ENCODE data around the gene ZPR1. TPM values are rescaled to one million over a fixed set of nuclear protein-coding genes. Genes with fewer than 3 reads are reported as not detected.

ZPR1 gene
- total RNA-seq, 1 donor from 2014 or later: 35.4 TPM

GRCh38 chr11:116732271-116733042 is 55.4 kb downstream of the ZPR1 start:
- Histone ChIP-seq H3K27ac (no peak overlapping the region), H3K4me3 (no peak overlapping the region), H3K36me3 (no peaks in the 10 kb centered on the region), H3K9me3 (no peaks in the 10 kb centered on the region), H3K4me1 (no peaks in the 10 kb centered on the region), H3K27me3 (ENCODE audit: low read depth) (peaks cover 14% of the 10 kb centered on the region)
- peak; percentile 87 to 90 for ATAC-seq
- DNase-seq: peak; percentile 68
- intact Hi-C loops (cut with DNase I): no loop called here
- TF ChIP-seq, protein P1, sequence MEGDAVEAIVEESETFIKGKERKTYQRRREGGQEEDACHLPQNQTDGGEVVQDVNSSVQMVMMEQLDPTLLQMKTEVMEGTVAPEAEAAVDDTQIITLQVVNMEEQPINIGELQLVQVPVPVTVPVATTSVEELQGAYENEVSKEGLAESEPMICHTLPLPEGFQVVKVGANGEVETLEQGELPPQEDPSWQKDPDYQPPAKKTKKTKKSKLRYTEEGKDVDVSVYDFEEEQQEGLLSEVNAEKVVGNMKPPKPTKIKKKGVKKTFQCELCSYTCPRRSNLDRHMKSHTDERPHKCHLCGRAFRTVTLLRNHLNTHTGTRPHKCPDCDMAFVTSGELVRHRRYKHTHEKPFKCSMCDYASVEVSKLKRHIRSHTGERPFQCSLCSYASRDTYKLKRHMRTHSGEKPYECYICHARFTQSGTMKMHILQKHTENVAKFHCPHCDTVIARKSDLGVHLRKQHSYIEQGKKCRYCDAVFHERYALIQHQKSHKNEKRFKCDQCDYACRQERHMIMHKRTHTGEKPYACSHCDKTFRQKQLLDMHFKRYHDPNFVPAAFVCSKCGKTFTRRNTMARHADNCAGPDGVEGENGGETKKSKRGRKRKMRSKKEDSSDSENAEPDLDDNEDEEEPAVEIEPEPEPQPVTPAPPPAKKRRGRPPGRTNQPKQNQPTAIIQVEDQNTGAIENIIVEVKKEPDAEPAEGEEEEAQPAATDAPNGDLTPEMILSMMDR (IDR thresholded peaks at IDR 0.05): peak; percentile 77

DNA sequence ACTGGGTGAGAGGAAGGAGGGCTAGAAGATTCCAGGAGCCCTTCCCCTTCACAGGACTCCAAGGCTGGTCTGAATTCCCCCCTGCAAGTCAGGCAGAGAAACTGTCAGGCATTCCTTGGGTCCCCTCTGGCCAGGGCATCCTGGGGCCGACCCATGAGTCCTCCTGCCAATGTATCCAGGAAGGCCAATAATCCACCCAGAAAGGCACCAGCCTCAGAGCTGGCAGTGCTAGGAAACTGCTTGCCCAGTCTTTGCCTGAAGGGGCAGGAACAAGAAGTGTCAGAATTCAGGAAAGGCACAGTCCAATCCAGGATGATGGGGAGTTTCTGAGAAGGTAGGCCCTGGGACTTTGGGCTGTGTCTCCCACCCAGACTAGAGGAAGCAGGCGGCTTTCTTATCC is 56.0 kb downstream of the ZPR1 start:
- peaks cover 14% of the 10 kb centered on the region for H3K27me3 ChIP-seq (ENCODE audit: low read depth)
- H3K9me3 ChIP-seq: no peaks in the 10 kb centered on the region
- ATAC-seq (no peak), DNase-seq (no peak)
- intact Hi-C loops (cut with DNase I): no loop called here
- H3K4me1 ChIP-seq: no peaks in the 10 kb centered on the region
- no peaks in the 10 kb centered on the region for H3K36me3 ChIP-seq
- TF ChIP-seq, protein P1 (IDR thresholded peaks at IDR 0.05): no peak
- H3K27ac ChIP-seq: no peak overlapping the region
- H3K4me3 ChIP-seq: no peak overlapping the region

DNA sequence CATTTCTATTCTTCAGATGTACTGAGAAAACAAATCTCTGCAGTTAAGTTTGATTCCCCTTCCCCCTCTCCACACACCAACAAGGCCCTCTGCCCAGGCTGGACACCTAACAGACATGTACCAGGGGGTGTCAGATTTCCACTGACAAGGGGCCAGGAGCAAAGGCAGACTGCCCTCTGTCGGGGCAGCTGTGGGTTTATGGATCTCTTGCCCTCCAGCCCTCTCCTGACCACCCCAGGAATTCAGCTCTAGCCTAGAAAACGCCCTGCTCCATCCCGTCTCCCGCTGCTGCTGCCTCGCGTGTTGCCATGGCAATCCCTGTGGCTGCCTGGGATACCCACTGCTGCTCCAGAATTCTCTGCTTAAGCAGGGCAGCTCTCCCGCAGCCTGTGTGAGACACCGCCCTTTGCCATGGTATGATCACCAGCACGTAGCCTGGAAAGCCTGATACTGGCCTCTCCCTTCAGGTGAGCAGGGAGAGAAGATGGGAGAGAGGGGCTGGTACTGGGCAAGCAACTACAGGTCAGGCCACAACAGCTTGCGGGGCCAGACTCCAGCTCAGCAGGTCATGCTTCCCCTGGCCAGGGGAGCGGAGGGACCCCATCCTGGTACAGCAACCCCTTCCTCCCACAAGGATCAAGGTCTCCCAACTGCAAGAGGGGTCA is 56.6 kb downstream of the ZPR1 start:
- intact Hi-C loops (cut with DNase I): no loop called here
- ATAC-seq (no peak), DNase-seq (no peak)
- no peaks in the 10 kb centered on the region for H3K9me3 ChIP-seq
- no peaks in the 10 kb centered on the region for H3K36me3 ChIP-seq
- H3K27me3 ChIP-seq (ENCODE audit: low read depth): peaks cover 14% of the 10 kb centered on the region
- H3K27ac ChIP-seq: no peak overlapping the region
- TF ChIP-seq, protein P1 (IDR thresholded peaks at IDR 0.05): no peak
- no peak overlapping the region for H3K4me3 ChIP-seq
- H3K4me1 ChIP-seq: no peaks in the 10 kb centered on the region

GRCh38 chr11:116730601-116731000 is 57.2 kb downstream of the ZPR1 start:
- Histone ChIP-seq H3K9me3 (no peaks in the 10 kb centered on the region), H3K27me3 (ENCODE audit: low read depth) (peaks cover 14% of the 10 kb centered on the region), H3K4me3 (no peak overlapping the region), H3K4me1 (no peaks in the 10 kb centered on the region), H3K36me3 (no peaks in the 10 kb centered on the region), H3K27ac (no peak overlapping the region)
- ATAC-seq: no peak
- DNase-seq: no peak
- intact Hi-C loops (cut with DNase I): no loop called here
- TF ChIP-seq, protein P1 (IDR thresholded peaks at IDR 0.05): no peak

GRCh38 chr11:116730241-116730561 is 57.6 kb downstream of the ZPR1 start:
- DNase-seq (no peak), ATAC-seq (no peak)
- intact Hi-C loops (cut with DNase I): no loop called here
- Histone ChIP-seq H3K27ac (no peak overlapping the region), H3K4me1 (no peaks in the 10 kb centered on the region), H3K36me3 (no peaks in the 10 kb centered on the region), H3K9me3 (no peaks in the 10 kb centered on the region), H3K27me3 (ENCODE audit: low read depth) (peaks cover 14% of the 10 kb centered on the region), H3K4me3 (no peak overlapping the region)
- TF ChIP-seq, protein P1 (IDR thresholded peaks at IDR 0.05): no peak
